NCI-H1930 (cell line): ENCODE measurements around the gene FAM171A2.

Experiments
- DNase-seq, 2 experiments: peaks; one replicate each; lab custom pipeline; 2025; lab: John Stamatoyannopoulos, UW

The FAM171A2 gene

GRCh38 chr17:44361292-44362260, 2.1 kb downstream of the FAM171A2 start:
- DNase-seq, result no peak

GRCh38 chr17:44360826-44361225, 2.8 kb downstream of the FAM171A2 start:
- DNase-seq, result no peak

GRCh38 chr17:44360144-44360533, 3.5 kb downstream of the FAM171A2 start:
- DNase-seq, result no peak

- no peak for DNase-seq
These were observed 4.1 kb downstream of the FAM171A2 start for GRCh38 chr17:44359458-44360143.

GRCh38 chr17:44359006-44359405, 4.6 kb downstream of the FAM171A2 start:
- no peak for DNase-seq

GRCh38 chr17:44358066-44358465, 5.6 kb downstream of the FAM171A2 start:
- no peak for DNase-seq

GRCh38 chr17:44356241-44356640, 7.4 kb downstream of the FAM171A2 start:
- no peak for DNase-seq

GRCh38 chr17:44355642-44356099, 8.0 kb downstream of the FAM171A2 start:
- no peak for DNase-seq

GRCh38 chr17:44354582-44355561, 8.8 kb downstream of the FAM171A2 start:
- DNase-seq, result no peak

GRCh38 chr17:44353672-44354331, 9.9 kb downstream of the FAM171A2 start:
- DNase-seq, result no peak

- no peak for DNase-seq
These were observed 10.6 kb downstream of the FAM171A2 start for GRCh38 chr17:44352828-44353671.

GRCh38 chr17:44351961-44352827, 11.5 kb downstream of the FAM171A2 start:
- DNase-seq, result no peak

GRCh38 chr17:44351464-44351863, 12.2 kb downstream of the FAM171A2 start:
- no peak for DNase-seq

- DNase-seq, result peak in 1 of 2 experiments; percentile 48
These were observed 12.9 kb downstream of the FAM171A2 start for GRCh38 chr17:44350733-44351226.

- DNase-seq, result no peak
These were observed 14.0 kb downstream of the FAM171A2 start for GRCh38 chr17:44349553-44350070.

GRCh38 chr17:44348988-44349364, 14.7 kb downstream of the FAM171A2 start:
- no peak for DNase-seq

- no peak for DNase-seq
These were observed 15.2 kb downstream of the FAM171A2 start for GRCh38 chr17:44348234-44348987.
